NCI-H128 (cell line): ENCODE data around the gene IGF2BP1.

ENCODE experiments used
- DNase-seq: peaks from one replicate; lab custom pipeline; 2025; ENCODE audit not compliant: unreplicated experiment; lab: John Stamatoyannopoulos, UW

IGF2BP1 gene

DNA sequence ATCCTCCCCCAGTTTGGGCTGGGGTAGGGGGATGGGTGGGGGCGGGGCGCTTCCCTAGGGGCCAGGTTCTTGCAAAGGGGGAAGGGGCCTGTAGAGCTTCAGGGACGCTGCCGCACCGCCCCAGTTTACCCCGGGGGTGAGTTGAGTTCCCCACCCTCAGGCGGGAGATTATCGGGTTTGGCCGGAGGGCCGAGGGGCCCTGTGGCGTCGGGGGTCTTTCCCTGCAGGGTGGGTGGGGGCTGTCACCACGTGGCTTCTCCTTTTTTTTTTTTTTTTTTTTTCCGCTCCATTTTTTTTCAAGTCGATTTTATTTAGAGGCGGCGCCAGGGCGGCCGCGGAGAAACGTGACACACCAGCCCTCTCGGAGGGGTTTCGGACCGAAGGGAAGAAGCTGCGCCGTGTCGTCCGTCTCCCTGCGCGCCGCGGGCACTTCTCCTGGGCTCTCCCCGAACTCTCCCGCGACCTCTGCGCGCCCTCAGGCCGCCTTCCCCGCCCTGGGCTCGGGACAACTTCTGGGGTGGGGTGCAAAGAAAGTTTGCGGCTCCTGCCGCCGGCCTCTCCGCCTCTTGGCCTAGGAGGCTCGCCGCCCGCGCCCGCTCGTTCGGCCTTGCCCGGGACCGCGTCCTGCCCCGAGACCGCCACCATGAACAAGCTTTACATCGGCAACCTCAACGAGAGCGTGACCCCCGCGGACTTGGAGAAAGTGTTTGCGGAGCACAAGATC is at the start of gene IGF2BP1:
Gene IGF2BP1, plus strand, starts transcription at position 283 of the 724 bp plus-strand sequence. Its CDS starts 361 bp downstream, at position 644.
- DNase-seq = no peak

DNA sequence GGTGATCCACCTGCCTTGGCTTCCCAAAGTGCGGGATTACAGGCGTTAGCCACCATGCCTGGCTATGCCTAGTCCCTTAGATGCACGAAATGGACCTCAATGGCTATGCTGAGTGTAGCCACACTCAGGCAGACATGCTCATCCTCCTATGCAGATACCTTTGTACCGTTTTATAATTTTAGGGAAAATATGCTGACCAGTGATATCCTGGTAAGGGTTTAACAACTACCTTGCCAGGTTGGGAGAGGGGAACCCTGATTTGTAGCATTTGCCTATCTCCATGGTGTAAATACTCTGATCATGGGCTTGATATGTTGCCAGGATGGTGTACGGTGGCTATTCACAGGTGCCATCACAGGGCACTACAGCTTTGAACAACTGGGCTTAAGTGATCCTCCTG is 45.6 kb upstream of the IGF2BP1 start:
- DNase-seq = no peak

DNA sequence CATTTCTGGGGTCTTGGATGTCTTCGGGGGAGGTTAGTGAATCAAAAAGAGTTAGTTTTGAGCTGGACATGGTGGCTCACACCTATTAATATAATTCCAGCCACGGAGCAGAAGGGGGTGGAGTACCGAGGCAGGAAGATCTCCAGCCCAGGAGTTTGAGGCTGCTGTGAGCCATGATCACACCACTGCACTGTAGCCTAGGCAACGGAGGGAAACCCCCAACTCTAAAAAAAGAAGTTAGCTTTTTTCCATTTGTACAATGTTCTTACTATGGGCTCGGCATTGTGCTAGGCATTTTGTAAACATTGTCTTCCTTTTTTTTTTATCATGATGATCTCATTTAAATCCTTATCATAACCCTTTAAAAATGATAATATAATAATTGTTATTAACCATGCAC is 44.3 kb upstream of the IGF2BP1 start:
- no peak for DNase-seq

DNA sequence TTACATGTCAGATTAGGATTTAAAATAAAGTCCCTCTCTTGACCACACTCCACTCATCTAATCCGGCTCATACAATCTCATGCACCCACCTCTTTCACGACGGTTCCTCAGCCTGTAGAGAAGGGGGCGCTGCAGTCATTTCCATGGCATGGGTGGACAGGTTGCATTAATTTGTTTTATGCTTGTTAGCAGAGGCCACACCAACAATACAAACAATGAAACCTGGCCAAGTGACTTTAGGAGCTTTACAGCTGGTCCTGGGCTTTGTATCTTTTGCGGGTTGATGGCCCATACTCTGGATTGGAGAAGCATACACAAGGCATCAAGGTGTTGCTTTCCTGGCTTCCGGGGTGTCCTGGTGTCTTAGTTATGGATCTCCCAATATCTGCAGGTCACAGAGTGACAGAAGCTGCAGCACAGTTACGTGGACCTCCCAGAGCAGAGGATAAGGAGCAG is 42.9 kb upstream of the IGF2BP1 start:
- DNase-seq = no peak

DNA sequence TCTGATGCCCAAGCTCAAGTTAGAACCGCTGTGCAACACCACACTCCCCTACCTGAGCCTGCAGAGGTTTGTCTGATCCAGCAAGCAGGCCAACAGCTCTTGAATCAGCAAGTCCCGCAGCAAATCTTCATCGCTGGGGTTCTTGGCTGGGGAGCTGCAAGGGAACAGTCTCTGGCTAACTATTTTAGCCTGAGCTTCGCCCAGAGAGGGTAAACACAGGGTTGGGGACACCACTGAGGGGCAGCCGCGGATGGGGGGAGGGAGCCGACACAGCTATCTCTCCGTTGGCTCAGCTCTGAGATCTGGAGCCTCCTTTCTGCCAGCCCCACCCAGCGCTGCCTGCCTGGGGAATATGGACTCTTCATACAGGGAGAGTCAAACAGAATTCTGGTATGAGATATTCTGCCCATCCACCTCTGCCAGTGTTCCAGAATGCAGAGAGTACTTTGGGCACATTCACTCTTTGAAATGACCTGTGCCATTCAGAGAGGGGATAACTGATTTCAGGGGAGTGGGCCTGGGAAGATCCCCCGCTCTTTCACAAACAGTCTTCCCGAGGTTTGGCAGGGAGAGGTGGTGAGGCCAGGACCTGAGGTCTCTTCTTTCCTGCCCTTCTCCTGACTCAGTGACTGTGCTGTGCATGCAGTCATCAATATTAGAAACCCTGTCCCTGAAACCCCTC is 36.2 kb upstream of the IGF2BP1 start:
- DNase-seq = no peak

DNA sequence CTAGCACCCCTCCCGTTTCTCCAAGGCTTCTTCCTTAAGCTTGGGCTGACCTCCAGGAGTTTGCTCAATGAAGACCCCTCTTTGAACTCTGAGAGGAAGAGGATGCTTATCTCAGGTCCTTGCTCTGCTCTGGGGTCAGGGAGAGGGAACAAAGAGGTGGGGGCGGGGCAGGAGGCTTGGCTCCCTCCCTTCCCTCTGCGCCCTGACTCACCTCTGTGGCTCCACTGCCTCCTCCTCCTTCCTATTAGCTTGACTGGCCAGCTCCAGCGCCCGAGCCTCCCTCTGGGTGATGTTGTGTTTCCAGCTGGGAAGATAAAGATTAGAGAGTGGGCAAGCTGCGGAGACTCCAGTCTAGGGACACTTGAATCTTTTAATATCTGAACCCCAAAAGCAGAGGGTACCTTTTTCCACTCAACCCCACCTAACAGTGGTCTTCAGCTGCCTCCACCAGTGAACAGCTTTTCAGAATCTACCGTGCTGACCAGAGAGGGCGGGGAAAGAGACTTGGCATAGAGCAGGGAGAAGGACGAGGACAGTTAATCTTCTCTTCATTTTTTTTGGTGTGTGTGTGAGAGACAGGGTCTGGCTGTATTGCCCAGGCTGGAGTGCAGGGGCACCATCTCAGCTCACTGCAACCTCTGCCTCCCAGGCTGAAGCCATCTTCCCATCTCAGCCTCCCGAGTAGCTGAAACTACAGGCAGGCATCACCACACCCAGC is 35.5 kb upstream of the IGF2BP1 start:
- no peak for DNase-seq

DNA sequence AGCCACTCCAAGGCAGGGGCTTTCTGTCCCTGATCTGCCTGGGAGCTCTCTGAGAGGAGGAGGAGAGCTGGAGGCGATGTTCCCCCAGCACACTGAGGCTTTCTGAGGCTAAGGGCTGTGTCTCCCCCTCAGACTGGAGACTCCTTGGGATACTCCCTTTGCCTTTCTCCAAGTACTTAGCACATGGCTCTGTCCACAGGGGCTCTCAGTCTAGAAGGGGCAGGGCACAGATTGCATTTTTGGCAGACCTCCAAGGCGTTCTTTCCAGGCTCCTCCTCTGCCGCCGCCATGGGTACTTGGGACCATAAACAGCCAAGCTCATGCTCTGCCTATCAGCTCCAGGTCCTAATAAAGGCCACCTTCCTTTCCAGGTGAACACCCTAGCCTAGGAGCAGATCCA is 27.0 kb upstream of the IGF2BP1 start:
- DNase-seq = peak; percentile 2

DNA sequence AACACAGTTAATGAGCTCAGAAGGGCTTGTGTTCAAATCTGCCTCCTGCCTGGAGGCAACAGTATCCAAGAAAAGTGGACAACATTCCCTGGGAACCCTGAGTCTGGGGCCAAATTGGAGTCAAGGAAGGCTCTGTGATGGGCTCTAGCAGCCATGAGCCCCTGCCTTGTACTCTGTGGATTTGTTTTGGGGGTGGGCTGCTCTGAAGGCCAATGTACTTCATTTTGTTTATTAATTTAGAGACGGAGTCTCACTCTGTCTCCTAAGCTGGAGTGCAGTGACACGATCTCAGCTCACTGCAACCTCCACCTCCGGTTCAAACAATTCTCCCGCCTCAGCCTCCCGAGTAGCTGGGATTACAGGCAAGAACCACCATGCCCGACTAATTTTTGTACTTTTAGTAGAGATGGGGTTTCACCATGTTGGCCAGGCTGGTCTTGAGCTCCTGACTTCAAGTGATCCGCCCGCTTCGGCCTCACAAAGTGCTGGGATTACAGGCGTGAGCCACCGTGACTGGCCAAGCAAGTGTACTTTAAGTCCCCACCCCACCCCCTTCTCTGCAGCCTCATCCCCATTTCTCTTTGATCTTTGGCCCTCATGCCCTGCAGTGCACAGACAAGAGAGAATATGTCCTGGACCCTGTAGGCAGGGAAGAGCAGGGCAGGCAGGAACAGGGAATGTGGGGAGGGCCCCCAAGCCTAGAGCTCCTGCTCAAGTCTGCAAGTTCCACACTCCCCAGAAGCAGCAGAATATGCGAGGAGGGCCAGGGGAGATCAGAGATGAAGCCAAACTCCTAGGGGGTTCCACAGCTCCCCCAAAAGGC is 26.1 kb upstream of the IGF2BP1 start:
- no peak for DNase-seq

DNA sequence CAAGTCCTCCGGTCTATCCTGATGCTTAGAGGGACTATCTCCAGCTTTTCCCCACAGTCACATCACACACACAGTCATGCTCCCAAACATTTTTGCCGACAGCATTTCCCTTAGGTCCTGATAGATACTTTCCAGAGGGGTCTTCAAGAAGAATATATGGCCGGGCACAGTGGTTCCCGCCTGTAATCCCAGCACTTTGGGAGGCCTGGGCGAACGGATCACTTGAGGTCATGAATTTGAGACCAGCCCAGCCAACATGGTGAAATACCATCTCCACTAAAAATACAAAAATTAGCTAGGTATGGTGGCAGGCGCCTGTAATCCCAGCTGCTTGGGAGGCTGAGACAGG is 24.5 kb upstream of the IGF2BP1 start:
- no peak for DNase-seq

DNA sequence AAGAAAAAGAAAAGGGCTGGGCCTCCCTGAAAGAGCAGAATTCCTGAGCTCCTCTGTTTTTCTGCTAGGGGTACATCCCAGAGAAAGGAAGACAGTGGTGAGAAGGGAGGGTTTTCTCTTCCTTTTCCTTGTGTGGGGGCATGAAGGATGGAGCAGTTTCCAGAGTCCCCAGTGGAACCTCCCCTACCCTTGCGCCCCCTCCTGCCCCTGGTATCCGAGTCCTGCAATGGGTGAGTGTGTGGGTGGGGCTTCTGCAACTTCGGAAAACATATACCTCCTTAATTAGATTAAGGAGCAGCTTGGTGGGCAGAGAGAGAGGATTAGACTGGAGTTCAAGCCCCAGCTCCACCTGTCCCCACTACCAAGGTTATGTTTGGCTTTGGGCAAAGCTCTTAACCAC is 23.4 kb upstream of the IGF2BP1 start:
- no peak for DNase-seq

DNA sequence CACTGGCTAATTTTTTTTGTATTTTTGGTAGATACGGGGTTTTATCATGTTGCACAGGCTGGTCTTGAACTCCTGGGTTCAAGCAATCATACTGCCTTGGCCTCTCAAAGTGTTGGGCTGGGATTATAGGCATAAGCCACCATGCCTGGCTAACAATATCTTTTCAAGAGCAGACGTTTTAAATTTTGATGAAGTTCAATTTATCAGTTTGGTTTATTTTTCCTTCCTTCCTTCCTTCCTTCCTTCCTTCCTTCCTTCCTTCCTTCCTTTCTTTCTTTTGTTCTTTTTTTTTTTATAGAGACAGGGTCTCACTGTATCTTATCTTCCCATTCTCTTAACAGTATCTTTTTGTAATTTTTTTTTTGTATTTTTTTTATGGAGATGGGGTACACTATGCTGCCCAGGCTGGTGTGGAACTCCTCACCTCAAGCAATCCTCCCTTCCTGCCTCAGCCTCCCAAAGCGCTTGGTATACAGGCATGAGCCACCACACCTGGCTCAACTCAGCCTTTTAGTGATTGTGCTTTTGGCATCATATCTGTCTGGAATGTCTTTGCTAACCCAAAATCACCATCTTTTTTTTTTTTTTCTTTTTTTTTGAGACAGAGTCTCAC is 15.2 kb upstream of the IGF2BP1 start:
- DNase-seq = no peak

DNA sequence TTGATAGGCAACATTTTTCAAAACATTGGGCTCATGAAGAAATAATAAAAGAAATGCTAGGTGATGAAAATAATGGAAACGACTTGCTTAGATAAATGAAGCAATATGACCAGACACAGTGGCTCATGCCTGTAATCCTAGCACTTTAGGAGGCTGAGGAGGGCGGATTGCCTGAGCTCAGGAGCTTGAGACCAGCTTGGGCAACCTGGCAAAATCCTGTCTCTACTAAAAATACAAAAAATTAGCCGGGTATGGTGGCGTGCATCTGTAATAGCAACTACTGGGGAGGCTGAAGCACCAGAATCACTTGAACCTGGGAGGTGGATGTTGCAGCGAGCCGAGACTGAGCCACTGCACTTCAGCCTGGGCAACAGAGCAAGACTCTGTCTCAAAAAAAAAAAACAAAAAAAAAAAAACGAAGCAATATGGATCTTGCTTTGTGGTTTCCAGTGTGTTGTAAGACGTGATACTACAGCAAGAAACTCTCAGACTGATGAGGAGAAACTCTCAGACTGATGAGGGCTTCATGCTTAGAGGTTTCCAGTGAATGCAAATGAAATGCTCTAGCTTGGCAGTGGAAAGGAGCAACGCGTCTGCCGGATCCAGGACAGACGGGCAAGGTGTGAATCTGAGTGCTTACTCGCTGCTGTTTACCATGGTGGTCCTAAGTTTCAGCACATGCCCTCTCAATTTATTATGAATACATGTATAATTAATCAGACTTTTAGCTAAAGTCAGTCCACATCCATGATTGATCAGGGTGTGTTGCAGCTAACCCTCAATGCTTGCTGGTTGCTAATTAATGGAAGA is 11.5 kb upstream of the IGF2BP1 start:
- DNase-seq = no peak

DNA sequence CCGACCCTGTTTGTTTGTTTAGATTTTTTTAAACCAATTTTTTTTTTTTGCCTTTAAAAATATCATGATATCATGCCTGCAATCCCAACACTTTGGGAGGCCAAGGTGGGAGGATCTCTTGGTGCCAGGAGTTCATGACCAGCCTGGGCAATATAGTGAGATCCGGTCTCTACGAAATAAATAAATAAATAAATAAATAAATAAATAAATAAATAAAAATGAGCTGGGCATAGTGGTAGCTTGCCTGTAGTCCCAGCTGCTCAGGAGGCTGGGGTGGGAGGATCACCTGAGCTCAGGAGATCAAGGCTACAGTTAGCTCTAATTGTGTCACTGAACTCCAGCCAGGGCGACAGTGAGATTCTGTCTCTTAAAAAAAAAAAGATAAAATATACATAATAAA is 8.1 kb upstream of the IGF2BP1 start:
- DNase-seq = no peak

DNA sequence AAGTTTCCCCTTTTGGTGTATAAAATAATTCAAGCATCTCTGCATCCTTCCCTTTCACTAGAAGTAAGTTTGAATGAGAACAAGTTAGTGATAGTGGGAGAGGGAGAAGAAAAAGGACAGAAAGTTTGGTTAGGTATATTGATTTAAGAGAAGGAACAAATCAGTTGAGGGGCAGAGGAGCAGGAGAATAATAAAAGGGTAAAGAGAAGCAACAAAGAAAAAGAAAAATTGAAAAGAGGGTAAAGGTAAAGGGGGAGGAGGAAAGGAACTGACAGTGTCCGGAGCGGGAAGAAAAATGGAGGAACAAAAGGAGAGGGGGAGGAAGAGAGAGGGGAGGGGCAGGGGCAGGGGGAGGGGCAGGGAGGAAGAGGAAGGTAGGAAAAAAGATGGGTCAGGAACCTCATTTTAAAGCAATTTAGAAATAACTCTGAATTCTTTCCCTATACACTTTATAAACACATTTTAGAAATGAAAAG is 6.3 kb upstream of the IGF2BP1 start:
- DNase-seq = no peak

DNA sequence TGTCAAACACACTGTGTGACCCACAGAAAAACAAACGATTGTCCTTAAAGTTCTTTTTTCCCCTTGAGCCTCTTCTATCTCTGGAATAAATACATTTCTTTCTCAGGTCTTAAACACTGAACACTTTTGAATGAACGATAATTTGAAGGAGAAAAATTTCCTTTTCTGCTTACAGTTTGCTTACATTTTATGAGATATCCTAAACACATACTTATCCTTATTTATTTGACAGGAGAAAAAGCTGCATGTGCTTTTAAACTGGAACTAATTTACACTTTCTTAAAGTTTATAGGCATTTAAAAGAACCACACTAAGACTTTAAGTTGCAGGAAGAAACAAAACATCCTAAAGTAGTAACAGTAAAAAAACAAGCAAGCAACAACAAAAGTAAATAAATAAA is 4.7 kb upstream of the IGF2BP1 start:
- DNase-seq = no peak

DNA sequence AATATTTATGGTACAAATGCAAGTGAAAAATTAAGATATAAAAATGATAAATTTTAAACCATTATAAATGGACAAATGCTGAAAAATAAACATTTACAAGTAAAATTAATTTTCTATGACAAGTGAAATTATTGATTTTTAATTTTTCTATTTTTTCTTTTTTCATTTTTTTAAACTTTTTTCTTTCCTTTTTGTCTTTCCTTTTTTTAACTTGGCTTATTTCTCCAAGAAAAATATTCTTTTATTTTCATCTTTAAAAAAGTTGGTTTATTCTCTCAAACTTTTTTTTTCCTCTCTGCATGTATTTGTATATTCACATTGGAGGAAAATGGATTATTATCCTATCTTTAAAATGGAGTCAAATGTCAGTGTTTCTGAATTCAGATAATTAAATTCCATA is 3.9 kb upstream of the IGF2BP1 start:
- no peak for DNase-seq

DNA sequence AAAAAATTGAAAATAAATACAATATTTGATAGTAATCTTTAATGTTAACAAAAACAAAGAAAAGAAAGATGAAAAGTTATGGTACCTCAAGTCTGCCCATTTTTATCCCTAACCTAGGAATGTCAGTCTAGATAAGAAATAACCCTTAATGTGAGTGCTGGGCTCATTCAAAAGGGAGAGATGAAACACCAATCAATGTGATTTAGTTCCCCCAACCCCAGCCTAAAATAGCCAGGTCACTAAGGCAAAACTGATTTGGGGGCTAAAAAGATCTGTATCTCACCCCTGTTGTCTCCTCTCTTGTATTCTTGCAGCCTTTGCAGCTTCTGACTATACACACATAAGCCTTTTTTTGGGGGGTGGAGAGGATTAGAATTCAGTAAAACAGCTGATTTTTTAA is 3.2 kb upstream of the IGF2BP1 start:
- DNase-seq = no peak

DNA sequence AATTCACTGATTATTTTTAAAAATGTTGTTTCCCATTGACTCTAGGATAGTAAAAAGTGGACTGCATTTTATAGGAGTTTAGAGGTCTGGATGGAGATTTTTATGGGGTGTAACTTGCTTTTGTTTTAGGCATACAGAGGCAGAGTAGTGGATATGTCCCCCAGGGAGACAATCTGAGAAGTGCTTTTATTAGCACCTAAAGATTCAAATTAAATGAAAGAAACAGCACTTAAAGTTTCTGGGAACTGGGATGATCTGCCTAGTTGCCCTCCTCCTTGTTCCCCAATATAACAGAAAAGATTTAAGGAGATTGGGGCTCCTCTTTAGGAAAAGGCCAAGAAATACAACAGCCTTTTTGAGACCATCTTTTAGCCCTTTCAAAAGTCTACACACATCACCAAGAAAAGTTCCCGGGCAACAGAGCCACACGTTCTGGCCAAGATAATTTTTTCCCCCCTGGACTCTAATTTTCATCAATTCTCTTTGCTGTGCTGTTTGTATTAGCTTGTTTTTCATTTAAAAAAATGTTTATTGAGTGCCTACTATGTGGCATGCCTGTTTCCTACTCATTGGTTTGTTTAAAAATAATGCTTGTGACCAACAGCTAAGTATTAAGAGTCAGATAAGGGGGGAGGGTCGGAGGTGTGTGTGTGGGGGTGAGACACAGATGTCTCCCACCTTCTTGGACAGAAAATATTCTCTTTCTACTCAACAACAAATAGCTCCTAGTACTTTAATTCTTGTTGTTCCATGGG is 2.5 kb upstream of the IGF2BP1 start:
- DNase-seq = no peak

DNA sequence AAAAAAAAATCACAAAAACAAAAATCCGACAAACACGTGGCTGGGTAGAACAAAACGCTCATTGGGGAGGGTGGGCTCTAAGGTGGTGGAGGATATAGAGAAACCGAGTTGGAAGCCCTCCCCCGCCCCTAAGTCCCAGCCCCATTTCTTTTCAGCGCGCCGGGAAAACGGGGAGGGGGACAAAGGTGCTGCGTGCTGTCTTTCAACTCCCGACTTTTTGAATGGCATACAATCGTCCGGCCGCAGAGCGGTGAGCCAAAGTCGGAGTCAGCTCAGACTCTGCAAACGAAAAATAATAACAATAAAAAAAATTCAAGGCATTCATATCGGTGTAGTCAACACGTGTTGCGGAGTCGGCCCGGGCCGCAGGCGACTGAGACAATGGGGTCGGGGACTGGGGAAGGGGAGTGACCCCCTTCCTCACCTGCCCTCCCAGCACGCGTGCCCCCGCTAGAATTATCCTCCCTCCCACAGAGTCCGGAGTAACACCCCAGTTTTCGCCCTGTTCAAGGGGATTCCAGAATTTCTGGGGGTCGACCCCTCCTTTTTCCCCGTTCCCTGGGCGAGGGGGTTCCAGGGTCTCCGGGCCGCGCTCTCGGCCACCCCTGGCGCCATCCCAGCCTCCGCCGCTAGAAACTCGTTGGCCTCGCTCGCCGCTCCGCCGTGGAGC is 1.7 kb upstream of the IGF2BP1 start:
- no peak for DNase-seq
